Gastroesophageal sphincter (tissue), 4 donors: Measurements from ENCODE around the gene LY6G5C. TPM values are rescaled to one million over a fixed set of nuclear protein-coding genes. Genes with fewer than 3 reads are reported as not detected.

Source experiments
- ATAC-seq: fragments of 150-250 bp; one replicate; pipeline ENCODE4 v1.9.1; 2016; ENCODE audit warnings: mild to moderate bottlenecking, moderate library complexity
- H3K27ac ChIP-seq, 4 donors: fragments of 200-600 bp; sonication (generic) in 3 of 4; 1 replicate in 3 of 4; 2 replicates in 1 of 4; pipeline ENCODE4 v1.5.1; 2016 to 2019
- H3K27me3 ChIP-seq: fragments of 200-600 bp; sonication (generic); one replicate; pipeline ENCODE4 v1.5.1; 2019
- H3K36me3 ChIP-seq, 2 donors: fragments of 200-600 bp; sonication (generic); one replicate each; pipeline ENCODE4 v1.5.1; 2019; ENCODE audit warnings: control low read depth in 1 of 2
- H3K4me1 ChIP-seq, 3 donors: fragments of 200-600 bp; sonication (generic); 1 replicate in 2 of 3; 2 replicates in 1 of 3; pipeline ENCODE4 v1.5.1; 2016 to 2019; ENCODE audit warnings: control low read depth in 2 of 3
- H3K4me3 ChIP-seq, 2 donors: fragments of 200-600 bp; sonication (generic); one replicate each; pipeline ENCODE4 v1.5.1; 2019; ENCODE audit warnings: mild to moderate bottlenecking in 1 of 2, moderate library complexity in 1 of 2
- H3K9me3 ChIP-seq, 3 donors: fragments of 200-600 bp; sonication (generic); one replicate each; pipeline ENCODE4 v1.5.1; 2017 to 2019; ENCODE audit warnings: control low read depth in 2 of 3
- EP300 ChIP-seq: sonication (generic); formaldehyde crosslinking; IDR thresholded peaks from one replicate; pipeline ENCODE4 v1.6.1; 2017; ENCODE audit warnings: antibody characterized with exemption, mild to moderate bottlenecking
- POLR2A ChIP-seq, 2 donors: fragments of 450-650 bp; IDR thresholded peaks; one replicate each; pipeline ENCODE4 v1.6.1; 2017; ENCODE audit warnings: antibody characterized with exemption in 2 of 2, mild to moderate bottlenecking in 2 of 2, moderate library complexity in 1 of 2
- POLR2AphosphoS5 ChIP-seq: sonication (generic); formaldehyde crosslinking; IDR thresholded peaks from one replicate; pipeline ENCODE4 v1.6.1; 2017; ENCODE audit warnings: antibody characterized with exemption
- WGBS, 2 donors: methylation state at CpG; one replicate each; pipeline ENCODE4 v1.1.5; 2018; ENCODE audit warnings: low coverage in 1 of 2; 5-methylcytosine and 5-hydroxymethylcytosine counted together
- small RNA-seq, 4 donors: library from RNA; depleted of rRNA; stranded (forward); fragments of <200 nt; gene quantifications; one replicate each; pipeline ENCODE3, GENCODE V24; 2016
- total RNA-seq, 4 donors: library from RNA; depleted of rRNA; stranded (reverse); fragments of >200 nt; gene quantifications; one replicate each; pipeline ENCODE4 v1.1.0, GENCODE V29; 2016

Gene LY6G5C
- total RNA-seq, 4 donors from 2014 or later: 0.94 to 1.9 TPM; not detected in 2

DNA sequence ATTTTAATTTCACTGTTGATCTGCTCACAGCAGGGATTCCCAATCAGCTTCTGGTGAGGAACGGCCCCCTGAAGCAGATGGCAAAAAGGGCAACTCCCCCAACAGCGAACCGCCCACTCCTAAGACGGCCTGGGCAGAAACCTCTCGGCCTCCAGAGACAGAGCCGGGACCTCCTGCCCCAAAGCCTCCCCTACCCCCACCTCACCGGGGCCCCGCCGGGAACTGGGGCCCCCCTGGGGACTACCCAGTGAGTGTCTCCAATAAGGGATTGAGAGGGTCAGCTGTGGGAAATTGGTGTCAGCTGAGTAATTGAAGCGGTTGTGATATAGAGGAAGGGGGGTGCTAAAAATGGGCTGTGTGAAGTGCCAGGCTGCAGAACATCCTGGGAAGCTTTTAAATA, 53.9 kb downstream of the LY6G5C start:
- H3K27me3 ChIP-seq: no peaks in the 10 kb centered on the region
- peaks cover 0 to 14% (median 4%) of the 10 kb centered on the region in 3 donors for H3K4me1 ChIP-seq
- TF ChIP-seq EP300 (no peak), POLR2A (IDR thresholded peaks at IDR 0.05) (no peak), POLR2AphosphoS5 (no peak)
- no peaks in the 10 kb centered on the region for H3K9me3 ChIP-seq
- no peak overlapping the region for H3K4me3 ChIP-seq
- no peak overlapping the region for H3K27ac ChIP-seq
- peaks cover 0 to 94% of the 10 kb centered on the region in 2 donors for H3K36me3 ChIP-seq
- WGBS, 2 donors: 83 to 100% methylated on average over 1 of the region's 10 CpGs
- ATAC-seq: no peak

Small RNA genes within 50 kb of the gene (small RNA-seq; reads per million reads assigned to genes)
- 0 reads per million in 4 donors for gene LY6G6D
- 0 to 0.37 (median 0) reads per million in 4 donors for gene MIR4646
- 0 reads per million in 4 donors for gene MIR6832
- gene RF00019: 0 reads per million in 4 donors

Other genes with a start within 250 kb of the LY6G5C start
- 1 to 10 TPM; 1.7 to 4.8 (median 2.0) TPM for gene MICB, start 182.9 kb downstream of the LY6G5C start, total RNA-seq
- not detected for gene MCCD1, start 152.1 kb downstream of the LY6G5C start, total RNA-seq
- gene DDX39B, start 139.1 kb downstream of the LY6G5C start, total RNA-seq: 100 to 1,000 TPM; 125 to 327 (median 217) TPM
- 1 to 10 TPM; 1.3 to 5.7 (median 2.9) TPM for gene ATP6V1G2, start 134.5 kb downstream of the LY6G5C start, total RNA-seq
- gene NFKBIL1, start 133.5 kb downstream of the LY6G5C start, total RNA-seq: 10 to 100 TPM; 21.3 to 44.2 (median 28.5) TPM
- not detected for gene LTA, start 108.8 kb downstream of the LY6G5C start, total RNA-seq
- gene TNF, start 105.5 kb downstream of the LY6G5C start, total RNA-seq: under 1 TPM in 1 of 4 donors, not detected in 3; 0.81 TPM
- gene LTB, start 98.6 kb downstream of the LY6G5C start, total RNA-seq: under 1 TPM in 1 of 4 donors, not detected in 3; 0.57 TPM
- gene LST1, start 94.8 kb downstream of the LY6G5C start, total RNA-seq: 1 to 10 TPM; 1.4 to 7.7 (median 6.9) TPM
- gene NCR3, start 88.1 kb downstream of the LY6G5C start, total RNA-seq: not detected
- gene AIF1, start 65.8 kb downstream of the LY6G5C start, total RNA-seq: 10 to 100 TPM in 3 of 4 donors, 1 to 10 TPM in 1; 5.6 to 46.4 (median 21.3) TPM
- 100 to 1,000 TPM in 1 of 4 donors, 10 to 100 TPM in 3; 47.9 to 137 (median 76.2) TPM for gene PRRC2A, start 60.4 kb downstream of the LY6G5C start, total RNA-seq
- 100 to 1,000 TPM; 131 to 252 (median 190) TPM for gene BAG6, start 28.4 kb downstream of the LY6G5C start, total RNA-seq
- 1 to 10 TPM in 3 of 4 donors, under 1 TPM in 1; 0.62 to 7.4 (median 3.2) TPM for gene APOM, start 25.2 kb downstream of the LY6G5C start, total RNA-seq
- gene C6orf47, start 20.3 kb downstream of the LY6G5C start, total RNA-seq: 10 to 100 TPM; 30.0 to 40.0 (median 36.1) TPM
- 10 to 100 TPM; 17.1 to 22.3 (median 17.9) TPM for gene GPANK1, start 16.1 kb downstream of the LY6G5C start, total RNA-seq
- gene CSNK2B, start 15.0 kb downstream of the LY6G5C start, total RNA-seq: 100 to 1,000 TPM; 162 to 197 (median 167) TPM
- gene LY6G5B, start 11.1 kb downstream of the LY6G5C start, total RNA-seq: 1 to 10 TPM in 3 of 4 donors, under 1 TPM in 1; 0.10 to 9.3 (median 3.9) TPM
- gene ABHD16A, start 22.3 kb upstream of the LY6G5C start, total RNA-seq: 10 to 100 TPM; 37.4 to 49.8 (median 47.2) TPM
- gene LY6G6F, start 25.8 kb upstream of the LY6G5C start, total RNA-seq: not detected
- not detected for gene LY6G6D, start 34.3 kb upstream of the LY6G5C start, total RNA-seq
- gene LY6G6C, start 40.7 kb upstream of the LY6G5C start, total RNA-seq: not detected
- gene MPIG6B, start 42.3 kb upstream of the LY6G5C start, total RNA-seq: under 1 TPM in 1 of 4 donors, not detected in 3; 0.54 TPM
- gene DDAH2, start 48.2 kb upstream of the LY6G5C start, total RNA-seq: 100 to 1,000 TPM in 2 of 4 donors, 10 to 100 TPM in 2; 75.6 to 127 (median 99.0) TPM
- gene CLIC1, start 55.5 kb upstream of the LY6G5C start, total RNA-seq: 100 to 1,000 TPM; 191 to 427 (median 276) TPM
- 10 to 100 TPM in 1 of 4 donors, 1 to 10 TPM in 3; 1.9 to 12.7 (median 6.7) TPM for gene MSH5, start 58.9 kb upstream of the LY6G5C start, total RNA-seq
- 1 to 10 TPM in 1 of 4 donors, under 1 TPM in 1, not detected in 2; 0.93 to 1.1 TPM for gene SAPCD1, start 81.6 kb upstream of the LY6G5C start, total RNA-seq
- under 1 TPM; 0.12 to 0.54 (median 0.31) TPM for gene VWA7, start 96.3 kb upstream of the LY6G5C start, total RNA-seq
- gene VARS1, start 114.7 kb upstream of the LY6G5C start, total RNA-seq: 10 to 100 TPM; 25.4 to 50.6 (median 29.9) TPM
- 10 to 100 TPM; 18.0 to 31.7 (median 28.5) TPM for gene LSM2, start 125.9 kb upstream of the LY6G5C start, total RNA-seq
- 1 to 10 TPM; 1.9 to 3.9 (median 2.6) TPM for gene HSPA1L, start 134.2 kb upstream of the LY6G5C start, total RNA-seq
- gene HSPA1A, start 134.5 kb upstream of the LY6G5C start, total RNA-seq: 100 to 1,000 TPM; 287 to 496 (median 351) TPM
- gene HSPA1B, start 146.7 kb upstream of the LY6G5C start, total RNA-seq: 100 to 1,000 TPM; 198 to 260 (median 219) TPM
- 10 to 100 TPM; 28.2 to 39.1 (median 30.5) TPM for gene NEU1, start 181.8 kb upstream of the LY6G5C start, total RNA-seq
- gene SLC44A4, start 197.9 kb upstream of the LY6G5C start, total RNA-seq: 1 to 10 TPM in 2 of 4 donors, not detected in 2; 1.1 to 4.5 TPM
- gene EHMT2, start 216.6 kb upstream of the LY6G5C start, total RNA-seq: 10 to 100 TPM; 29.5 to 43.4 (median 35.5) TPM
- gene ZBTB12, start 221.0 kb upstream of the LY6G5C start, total RNA-seq: 1 to 10 TPM in 2 of 4 donors, under 1 TPM in 2; 0.40 to 2.0 (median 0.86) TPM
- 10 to 100 TPM in 3 of 4 donors, 1 to 10 TPM in 1; 3.3 to 33.4 (median 14.4) TPM for gene C2, start 246.7 kb upstream of the LY6G5C start, total RNA-seq